OCI-LY3 (cell line): ENCODE results near the gene STRC.
"Not testable (repeated sequence)": the region's sequence is repeated elsewhere in the genome, so short reads cannot be mapped to it uniquely, and the experiment has no call there.

Experiments used
- H2AFZ ChIP-seq: fragments of 200-600, 300-600 bp; shearing (Covaris generic); 2 replicates; pipeline ENCODE4 v1.6.0; 2014; ENCODE audit warnings: antibody characterized with exemption, low read depth, low read length
- H3K27ac ChIP-seq: fragments of 200-600, 300-600 bp; sonication (generic); 2 replicates; pipeline ENCODE4 v1.5.1; 2014; ENCODE audit warnings: mild to moderate bottlenecking, low read length, moderate library complexity, mixed read lengths
- H3K27me3 ChIP-seq: fragments of 200-600, 300-600 bp; sonication (generic); 2 replicates; pipeline ENCODE4 v1.6.1; 2014; ENCODE audit warnings: low read depth, low read length, mixed read lengths
- H3K36me3 ChIP-seq: fragments of 200-600, 300-600 bp; sonication (generic); replicated peaks from 2 replicates; pipeline ENCODE3; 2014; ENCODE audit warnings: low read depth, low read length, mixed read lengths
- H3K4me1 ChIP-seq: fragments of 300-600, 200-600 bp; sonication (generic); 2 replicates; pipeline ENCODE4 v1.6.1; 2014; ENCODE audit warnings: low read length, mixed read lengths
- H3K4me2 ChIP-seq: fragments of 200-600, 300-600 bp; sonication (generic); 2 replicates; pipeline ENCODE4 v1.6.1; 2014; ENCODE audit warnings: low read length, mixed read lengths
- H3K4me3 ChIP-seq: fragments of 300-600, 200-600 bp; sonication (generic); 2 replicates; pipeline ENCODE4 v1.5.1; 2014; ENCODE audit warnings: antibody characterized with exemption, mild to moderate bottlenecking, low read length, moderate library complexity
- H3K79me2 ChIP-seq: fragments of 300-600, 200-600 bp; shearing (Covaris generic); 2 replicates; pipeline ENCODE4 v1.6.1; 2014; ENCODE audit warnings: mild to moderate bottlenecking, low read length, mixed read lengths
- H3K9ac ChIP-seq: fragments of 300-600, 200-600 bp; shearing (Covaris generic); 2 replicates; pipeline ENCODE4 v1.6.0; 2014; ENCODE audit warnings: mild to moderate bottlenecking, low read length, moderate library complexity
- H3K9me3 ChIP-seq: fragments of 200-600, 300-600 bp; shearing (Covaris generic); 2 replicates; pipeline ENCODE4 v1.6.1; 2014; ENCODE audit warnings: low read length, mixed read lengths; ENCODE audit not compliant: insufficient read depth
- H4K20me1 ChIP-seq: fragments of 200-600, 300-600 bp; sonication (generic); 2 replicates; pipeline ENCODE4 v1.6.1; 2016; ENCODE audit warnings: low read length, mixed read lengths; ENCODE audit not compliant: insufficient read depth
- EZH2phosphoT487 ChIP-seq: fragments of 200-600 bp; shearing (Covaris generic); IDR thresholded peaks from 2 replicates; pipeline ENCODE4 v1.6.1; 2018; ENCODE audit warnings: antibody characterized with exemption, mixed run types, low read depth
- TF ChIP-seq, protein P1 (sequence below): fragments of 200-600, 300-600 bp; sonication (generic); IDR thresholded peaks from 2 replicates; pipeline ENCODE4 v1.5.1; 2014; ENCODE audit warnings: antibody characterized with exemption, low read length, low read depth

The STRC gene

GRCh38 chr15:43592841-43593240 is 25.8 kb downstream of the STRC start:
- H3K4me1 ChIP-seq, H3K4me3 ChIP-seq, H3K36me3 ChIP-seq, H3K9me3 ChIP-seq, H3K27ac ChIP-seq, H3K27me3 ChIP-seq, H3K4me2 ChIP-seq, H4K20me1 ChIP-seq, H2AFZ ChIP-seq, H3K79me2 ChIP-seq, H3K9ac ChIP-seq: not testable (repeated sequence)

DNA sequence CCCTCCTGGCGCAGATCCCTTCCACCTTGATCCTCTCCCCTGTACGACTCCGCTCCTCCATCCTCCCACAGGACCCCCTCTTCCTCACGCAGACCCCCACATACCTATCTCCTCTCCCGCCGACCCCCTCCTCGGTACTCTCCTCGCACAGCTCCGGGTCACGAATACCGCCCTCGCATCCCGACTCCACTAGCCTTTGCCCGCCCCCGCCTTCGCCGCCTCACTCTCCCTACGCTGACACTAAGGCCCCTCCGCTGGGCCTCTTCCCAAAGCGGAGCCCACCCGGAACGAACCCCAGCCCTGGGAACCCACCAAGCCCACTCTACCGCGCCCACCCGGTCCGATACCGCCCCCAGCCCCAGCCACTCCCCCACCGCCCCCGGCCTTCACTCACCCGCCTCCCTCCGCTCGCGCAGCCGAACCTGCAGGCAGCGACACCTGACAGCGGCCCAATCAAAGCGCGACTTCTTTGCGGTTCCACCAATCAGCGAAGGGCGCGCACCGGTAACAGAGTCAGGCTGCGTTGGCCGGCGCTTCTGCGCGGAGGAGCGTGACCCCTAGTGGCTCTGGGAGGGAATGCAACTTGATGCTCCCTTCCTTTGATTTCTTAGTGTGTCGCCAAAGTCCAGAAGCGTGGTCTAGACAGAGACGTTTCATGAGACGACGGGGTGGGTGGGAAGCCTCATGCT is 28.7 kb downstream of the STRC start, which contains the start of gene PPIP5K1:
Gene PPIP5K1 (minus strand): TSS at position 431 of the 689 bp plus-strand sequence. CDS start 5,704 bp downstream, outside the sequence.
- H3K27me3 ChIP-seq, H3K4me2 ChIP-seq, H3K27ac ChIP-seq, H4K20me1 ChIP-seq, H3K4me1 ChIP-seq, H3K9me3 ChIP-seq, H3K4me3 ChIP-seq, H3K36me3 ChIP-seq, H2AFZ ChIP-seq, H3K79me2 ChIP-seq, H3K9ac ChIP-seq: not testable (repeated sequence)

GRCh38 chr15:43574607-43575006 is 44.0 kb downstream of the STRC start:
- H4K20me1 ChIP-seq, H2AFZ ChIP-seq, H3K9me3 ChIP-seq, H3K9ac ChIP-seq, H3K79me2 ChIP-seq, H3K36me3 ChIP-seq, H3K4me2 ChIP-seq, H3K4me1 ChIP-seq, H3K27ac ChIP-seq, H3K4me3 ChIP-seq, H3K27me3 ChIP-seq: not testable (repeated sequence)

- H3K4me1 ChIP-seq, H3K4me2 ChIP-seq, H3K36me3 ChIP-seq, H4K20me1 ChIP-seq, H3K79me2 ChIP-seq, H3K27me3 ChIP-seq, H2AFZ ChIP-seq, H3K9me3 ChIP-seq, H3K4me3 ChIP-seq, H3K27ac ChIP-seq, H3K9ac ChIP-seq: not testable (repeated sequence)
These were observed 52.0 kb downstream of the STRC start for GRCh38 chr15:43566615-43567014.

DNA sequence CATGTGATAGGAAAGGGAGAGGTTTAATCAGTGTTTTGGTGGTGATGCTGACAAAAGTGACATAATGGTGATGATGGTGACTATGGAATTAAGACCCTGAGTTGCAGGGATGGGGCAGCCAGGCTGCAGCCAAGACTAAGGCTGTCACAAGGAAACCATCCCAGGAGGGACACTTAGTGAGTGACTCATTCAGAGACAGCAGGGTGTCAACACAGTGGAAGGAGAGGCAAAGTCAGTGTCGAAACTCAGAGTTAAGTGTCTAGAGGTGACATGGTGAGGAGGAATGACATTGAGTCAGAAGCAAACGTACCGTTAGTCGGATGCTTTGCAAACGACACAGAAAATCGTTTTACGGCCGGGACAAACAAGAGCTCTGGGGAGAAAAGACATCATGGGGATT is 54.8 kb downstream of the STRC start:
- not testable (repeated sequence) for H3K79me2 ChIP-seq, H3K27ac ChIP-seq, H4K20me1 ChIP-seq, H3K4me3 ChIP-seq, H3K4me2 ChIP-seq, H3K9ac ChIP-seq, H3K4me1 ChIP-seq, H3K9me3 ChIP-seq, H3K27me3 ChIP-seq, H2AFZ ChIP-seq, H3K36me3 ChIP-seq

GRCh38 chr15:43562753-43563152 is 55.8 kb downstream of the STRC start:
- H3K27ac ChIP-seq, H3K4me3 ChIP-seq: not testable (repeated sequence)

GRCh38 chr15:43552986-43553385 is 65.6 kb downstream of the STRC start:
- Histone ChIP-seq H3K27ac (no peak overlapping the region), H3K36me3 (no peaks in the 10 kb centered on the region), H2AFZ (no peak overlapping the region)

More at GRCh38 chr15:43562753-43563152, 55.8 kb downstream of the STRC start:
- not testable (repeated sequence) for H4K20me1 ChIP-seq, H3K9me3 ChIP-seq, H3K79me2 ChIP-seq, H3K36me3 ChIP-seq, H3K4me1 ChIP-seq, H3K9ac ChIP-seq, H3K4me2 ChIP-seq, H2AFZ ChIP-seq, H3K27me3 ChIP-seq

More at GRCh38 chr15:43552986-43553385, 65.6 kb downstream of the STRC start:
- H3K27me3 ChIP-seq, result no peaks in the 10 kb centered on the region
- TF ChIP-seq, protein P1, sequence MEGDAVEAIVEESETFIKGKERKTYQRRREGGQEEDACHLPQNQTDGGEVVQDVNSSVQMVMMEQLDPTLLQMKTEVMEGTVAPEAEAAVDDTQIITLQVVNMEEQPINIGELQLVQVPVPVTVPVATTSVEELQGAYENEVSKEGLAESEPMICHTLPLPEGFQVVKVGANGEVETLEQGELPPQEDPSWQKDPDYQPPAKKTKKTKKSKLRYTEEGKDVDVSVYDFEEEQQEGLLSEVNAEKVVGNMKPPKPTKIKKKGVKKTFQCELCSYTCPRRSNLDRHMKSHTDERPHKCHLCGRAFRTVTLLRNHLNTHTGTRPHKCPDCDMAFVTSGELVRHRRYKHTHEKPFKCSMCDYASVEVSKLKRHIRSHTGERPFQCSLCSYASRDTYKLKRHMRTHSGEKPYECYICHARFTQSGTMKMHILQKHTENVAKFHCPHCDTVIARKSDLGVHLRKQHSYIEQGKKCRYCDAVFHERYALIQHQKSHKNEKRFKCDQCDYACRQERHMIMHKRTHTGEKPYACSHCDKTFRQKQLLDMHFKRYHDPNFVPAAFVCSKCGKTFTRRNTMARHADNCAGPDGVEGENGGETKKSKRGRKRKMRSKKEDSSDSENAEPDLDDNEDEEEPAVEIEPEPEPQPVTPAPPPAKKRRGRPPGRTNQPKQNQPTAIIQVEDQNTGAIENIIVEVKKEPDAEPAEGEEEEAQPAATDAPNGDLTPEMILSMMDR, result no peak
- TF ChIP-seq EZH2phosphoT487, result no peak
- no peaks in the 10 kb centered on the region for H3K9me3 ChIP-seq
- no peaks in the 10 kb centered on the region for H3K79me2 ChIP-seq
- no peak overlapping the region for H3K4me3 ChIP-seq
- H3K4me2 ChIP-seq, result no peak overlapping the region
- no peaks in the 10 kb centered on the region for H4K20me1 ChIP-seq
- H3K9ac ChIP-seq, result no peak overlapping the region
- H3K4me1 ChIP-seq, result no peaks in the 10 kb centered on the region
